NCI-H460 (cell line): Measurements from ENCODE around the gene SIPA1. TPM values are rescaled to one million over a fixed set of nuclear protein-coding genes. Genes with fewer than 3 reads are reported as not detected.

Source experiments
- DNase-seq: peaks from one replicate; pipeline ENCODE4 v3.0.0-alpha.2; 2016; ENCODE audit warnings: low read depth; ENCODE audit errors: extremely low read depth
- total RNA-seq: library from RNA; depleted of rRNA; stranded (reverse); fragments of >200 nt; shearing (Covaris generic); gene quantifications from 2 replicates; pipeline ENCODE4 v1.2.3, GENCODE V29; 2014

SIPA1 gene
- total RNA-seq, 1 experiment from 2014 or later, result 6.0 TPM

DNA sequence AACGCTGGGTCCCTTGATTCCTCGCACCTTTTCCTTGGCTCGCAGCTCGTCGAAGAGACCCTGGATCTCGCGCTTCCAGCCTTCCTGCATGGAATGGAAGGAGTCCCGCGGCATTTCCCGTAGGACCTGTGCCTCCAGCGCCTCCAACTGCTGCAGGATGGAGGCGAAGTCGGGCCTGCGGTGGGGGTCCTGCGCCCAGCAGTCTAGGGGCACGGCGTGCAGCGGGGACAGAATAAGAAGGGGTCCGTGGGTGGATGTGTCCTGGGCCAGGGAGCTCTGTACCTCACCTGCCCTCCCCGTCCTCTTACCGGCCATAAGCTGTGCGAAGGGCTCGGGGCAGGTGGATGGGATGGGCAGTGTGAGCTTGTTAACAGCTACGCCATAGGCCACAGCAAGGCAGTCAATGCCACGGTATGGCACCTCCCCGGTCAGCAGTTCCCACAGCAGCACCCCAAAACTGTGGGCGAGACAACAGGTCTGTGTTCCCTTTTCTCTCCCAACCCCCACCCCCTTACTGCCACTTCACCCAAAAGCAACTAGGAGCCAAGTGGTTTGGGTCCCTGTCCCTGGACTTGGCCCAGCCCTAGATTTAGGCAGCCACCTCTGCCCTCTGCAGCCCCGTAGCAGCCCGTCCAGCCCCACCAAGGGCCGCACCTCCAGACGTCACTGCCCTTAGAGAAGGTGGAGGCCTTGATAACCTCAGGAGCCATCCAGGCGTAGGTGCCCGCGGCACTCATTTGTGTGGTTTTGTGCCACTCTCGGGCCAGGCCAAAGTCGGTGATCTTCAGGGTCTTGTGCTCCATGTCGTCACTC, 30.1 kb upstream of the SIPA1 start:
- no peak for DNase-seq

DNA sequence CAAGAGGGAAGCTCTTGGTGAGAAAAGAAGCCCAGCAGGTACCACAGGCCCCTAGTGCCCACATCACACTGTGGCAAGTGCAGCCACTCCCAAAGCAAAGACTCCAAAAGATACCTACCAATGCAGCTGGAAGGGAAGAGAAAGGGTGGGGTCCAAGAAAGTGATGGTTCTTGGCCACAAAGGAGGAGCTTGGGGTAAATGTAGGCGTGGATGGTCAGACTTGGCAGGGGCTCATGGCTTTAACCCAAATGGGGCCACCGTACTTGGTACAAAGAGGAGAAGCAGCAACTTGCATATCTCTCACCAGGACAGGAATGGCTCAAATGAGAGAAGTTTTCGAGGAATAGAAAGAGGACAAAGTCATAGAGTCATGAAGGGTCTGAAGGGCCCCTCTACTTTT, 28.7 kb upstream of the SIPA1 start:
- no peak for DNase-seq

DNA sequence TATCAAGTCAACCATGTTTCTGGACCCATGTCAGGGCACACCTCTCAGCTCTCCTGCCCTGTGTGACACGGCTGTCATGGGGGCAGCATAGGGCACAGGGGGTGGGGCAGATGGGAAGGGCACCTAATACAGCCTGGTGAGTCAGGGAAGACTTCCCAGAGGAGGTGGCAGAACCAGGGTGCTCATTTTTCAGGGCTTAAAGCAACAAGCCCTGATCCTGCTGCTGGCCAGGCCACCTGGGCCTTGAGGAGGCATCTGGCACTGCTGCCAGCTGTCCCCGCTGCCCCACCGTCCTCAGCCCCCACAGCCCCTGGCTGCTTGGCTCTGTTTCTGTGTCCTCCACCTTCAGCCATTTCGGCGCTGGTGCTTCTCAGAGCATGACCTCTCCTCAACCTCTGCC, 28.2 kb upstream of the SIPA1 start:
- no peak for DNase-seq

DNA sequence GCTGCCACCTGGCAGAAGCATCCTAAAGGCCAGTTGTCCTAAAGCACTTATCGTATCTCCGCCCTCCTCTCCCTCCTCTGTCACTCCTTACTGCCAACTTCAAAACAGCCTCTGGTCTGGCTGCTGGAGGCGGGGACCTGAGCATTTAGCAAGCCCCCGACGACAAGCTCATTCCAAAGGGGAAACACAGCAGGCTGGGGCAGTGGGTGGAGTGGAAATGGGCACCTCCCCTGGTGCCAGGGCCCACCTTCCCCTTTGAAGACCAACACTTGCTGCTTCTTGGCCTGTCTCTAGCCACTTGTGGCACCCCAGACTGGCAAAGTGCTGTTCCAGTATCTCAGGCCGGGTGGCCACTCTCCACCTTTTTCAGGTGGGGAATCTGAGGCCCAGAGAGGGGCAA, 27.5 kb upstream of the SIPA1 start:
- no peak for DNase-seq

DNA sequence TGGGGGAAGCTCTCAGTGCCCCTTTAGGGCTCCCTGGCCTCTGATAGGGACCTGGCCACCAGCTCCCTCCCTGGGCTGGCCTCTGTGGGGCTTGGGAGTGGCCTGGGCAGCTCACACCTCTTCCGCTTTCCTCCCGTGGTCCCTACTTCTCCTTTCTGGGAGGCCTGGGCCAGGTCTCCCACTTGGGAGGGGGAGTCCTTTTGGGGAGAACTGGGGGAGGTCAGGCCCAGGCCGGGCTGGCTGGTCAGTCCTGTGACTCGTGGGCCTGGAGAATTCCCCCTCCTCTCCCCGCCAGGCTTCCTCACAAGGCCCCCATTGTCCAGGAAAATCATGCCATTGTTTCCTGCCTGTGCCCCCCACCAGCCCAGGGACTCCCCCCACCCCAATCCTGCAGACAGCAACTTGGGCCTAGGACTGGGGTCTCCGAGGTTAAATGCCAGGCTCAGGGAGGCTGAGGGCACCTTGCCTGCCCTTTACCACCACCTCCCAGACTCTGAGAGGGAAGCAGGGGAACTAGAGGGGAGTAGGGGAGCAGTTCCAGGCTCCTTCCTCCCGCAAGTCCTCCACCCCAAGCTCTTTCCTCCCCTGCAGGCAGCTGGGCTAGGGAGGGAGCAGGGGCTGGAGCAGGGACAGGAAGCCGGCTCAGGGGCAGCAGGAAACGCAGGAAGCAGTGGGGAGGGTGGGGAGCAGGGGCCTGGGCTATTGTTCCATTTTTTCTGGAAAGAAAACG, 26.7 kb upstream of the SIPA1 start:
- no peak for DNase-seq

DNA sequence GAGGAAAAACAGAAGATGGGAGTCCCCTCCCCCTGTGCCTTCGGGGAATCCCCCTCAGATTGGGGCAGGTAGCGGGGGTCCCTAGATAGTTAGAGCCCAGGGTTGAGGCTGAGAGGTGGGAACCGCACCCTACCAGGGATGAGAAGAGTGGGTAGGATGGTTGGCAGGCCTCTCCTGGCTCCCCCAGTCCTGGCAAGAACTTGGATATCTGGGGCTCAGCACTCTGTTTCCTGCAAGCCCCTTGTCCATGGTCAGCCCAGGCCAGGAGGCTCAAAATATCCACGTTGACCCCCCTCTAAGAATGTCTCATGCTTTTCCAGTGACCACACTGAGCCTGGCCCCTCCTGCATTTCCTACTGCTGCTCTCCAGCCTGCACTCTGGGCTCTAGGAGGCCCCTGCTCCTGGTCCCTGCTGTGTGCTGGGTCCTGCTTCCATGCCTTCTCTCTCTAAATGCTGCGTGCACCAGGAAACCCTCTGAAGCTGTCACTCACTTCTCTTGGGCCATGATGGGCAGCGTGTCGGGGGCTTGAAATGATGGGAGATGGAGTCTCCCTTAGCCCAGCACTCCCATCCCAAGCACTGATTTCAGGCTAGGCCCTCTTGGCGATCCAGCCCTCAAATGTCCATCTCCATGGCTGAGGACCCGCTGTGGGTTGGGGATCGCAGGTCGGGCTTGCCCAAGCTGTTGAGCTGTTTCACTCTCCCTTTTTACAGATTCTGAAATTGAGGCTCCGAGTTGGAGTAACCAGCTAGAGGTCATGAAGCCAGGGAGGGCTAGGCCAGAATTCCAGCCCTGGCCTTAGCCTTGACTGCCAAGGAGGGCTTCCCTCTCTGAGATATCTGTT, 25.9 kb upstream of the SIPA1 start:
- no peak for DNase-seq

- no peak for DNase-seq
Observed at GRCh38 chr11:65612691-65613090, 25.2 kb upstream of the SIPA1 start.

DNA sequence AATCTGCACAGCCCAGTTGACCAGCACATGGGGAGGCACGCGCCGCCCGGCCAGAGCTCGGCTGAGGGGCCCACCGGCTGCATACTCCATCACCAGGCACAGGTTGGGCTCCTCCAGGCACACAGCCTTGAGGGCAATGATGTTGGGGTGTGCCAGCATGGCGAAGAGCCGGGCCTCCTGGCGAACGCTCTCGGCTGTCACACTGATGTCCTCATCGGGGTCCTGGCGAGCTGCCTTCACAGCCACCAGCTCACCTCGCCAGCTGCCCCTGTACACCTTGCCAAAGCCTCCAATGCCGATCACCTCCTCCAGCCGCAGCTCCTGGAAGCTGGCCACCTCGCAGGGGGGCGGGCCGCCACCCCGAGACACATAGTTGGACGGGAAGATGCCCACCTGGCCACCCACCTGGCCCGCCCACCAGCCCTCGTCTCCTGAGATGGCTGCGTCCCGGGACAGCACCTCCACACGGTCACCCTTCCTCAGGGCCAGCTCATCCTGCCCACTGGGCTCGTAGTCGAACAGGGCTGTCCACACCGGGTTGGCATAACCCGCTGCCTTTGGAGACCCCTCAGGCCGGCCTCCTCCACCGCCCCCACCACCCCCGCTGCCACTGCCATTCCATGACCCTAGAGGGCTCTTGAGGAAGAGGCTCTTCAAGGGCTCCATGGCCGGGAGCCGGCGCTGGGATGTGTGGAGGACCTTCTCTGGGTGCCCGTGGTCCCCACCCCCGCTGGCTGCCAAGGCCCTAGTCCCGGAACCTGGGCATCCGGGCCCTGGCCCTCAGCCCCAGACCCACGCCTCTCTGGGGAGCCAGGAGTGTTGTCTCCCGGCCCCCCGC, 24.6 kb upstream of the SIPA1 start:
- no peak for DNase-seq

DNA sequence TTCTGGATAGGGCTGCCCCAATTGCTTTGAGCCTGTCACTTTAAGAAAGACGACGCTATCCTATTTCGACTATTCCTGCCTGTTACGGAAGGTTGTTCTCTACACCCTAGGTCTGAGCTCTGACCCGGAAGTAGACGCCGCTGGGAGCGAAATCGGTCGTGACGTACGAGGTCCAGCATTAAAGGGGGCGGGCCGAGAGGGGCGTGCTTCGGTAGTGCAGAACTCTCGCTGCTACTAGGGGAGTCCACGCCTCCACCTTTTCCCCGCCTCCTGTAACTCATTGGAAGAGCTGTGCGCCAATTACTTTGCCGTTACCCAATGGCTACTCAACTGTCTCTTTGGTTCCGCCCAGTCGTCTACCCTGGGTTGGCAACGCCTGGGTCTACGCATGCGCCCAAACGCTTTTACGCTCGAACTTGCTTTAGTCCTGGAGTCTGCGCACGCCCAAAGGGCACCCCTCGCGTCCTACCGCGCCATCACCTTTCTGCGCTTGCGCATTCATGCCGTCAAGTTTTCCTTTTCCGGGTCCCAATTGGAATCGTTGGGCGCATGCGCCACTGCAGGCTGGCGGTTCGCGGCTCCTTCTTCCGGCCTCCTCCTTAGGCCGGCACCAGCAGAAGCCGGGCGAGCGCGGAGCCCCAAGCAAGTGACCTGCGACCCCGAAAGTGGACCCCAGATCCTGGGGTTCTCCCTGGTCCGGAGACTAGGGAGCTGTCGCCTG, 22.5 kb upstream of the SIPA1 start, which contains the start of gene PCNX3:
TSS of gene PCNX3 (plus strand) at position 548 of the 721 bp plus-strand sequence. CDS start 536 bp downstream, outside the sequence.
- DNase-seq, result peak; percentile 100

- no peak for DNase-seq
Observed at GRCh38 chr11:65615950-65616574, 21.8 kb upstream of the SIPA1 start.

- DNase-seq, result no peak
Observed at GRCh38 chr11:65616575-65617001, 21.3 kb upstream of the SIPA1 start.

DNA sequence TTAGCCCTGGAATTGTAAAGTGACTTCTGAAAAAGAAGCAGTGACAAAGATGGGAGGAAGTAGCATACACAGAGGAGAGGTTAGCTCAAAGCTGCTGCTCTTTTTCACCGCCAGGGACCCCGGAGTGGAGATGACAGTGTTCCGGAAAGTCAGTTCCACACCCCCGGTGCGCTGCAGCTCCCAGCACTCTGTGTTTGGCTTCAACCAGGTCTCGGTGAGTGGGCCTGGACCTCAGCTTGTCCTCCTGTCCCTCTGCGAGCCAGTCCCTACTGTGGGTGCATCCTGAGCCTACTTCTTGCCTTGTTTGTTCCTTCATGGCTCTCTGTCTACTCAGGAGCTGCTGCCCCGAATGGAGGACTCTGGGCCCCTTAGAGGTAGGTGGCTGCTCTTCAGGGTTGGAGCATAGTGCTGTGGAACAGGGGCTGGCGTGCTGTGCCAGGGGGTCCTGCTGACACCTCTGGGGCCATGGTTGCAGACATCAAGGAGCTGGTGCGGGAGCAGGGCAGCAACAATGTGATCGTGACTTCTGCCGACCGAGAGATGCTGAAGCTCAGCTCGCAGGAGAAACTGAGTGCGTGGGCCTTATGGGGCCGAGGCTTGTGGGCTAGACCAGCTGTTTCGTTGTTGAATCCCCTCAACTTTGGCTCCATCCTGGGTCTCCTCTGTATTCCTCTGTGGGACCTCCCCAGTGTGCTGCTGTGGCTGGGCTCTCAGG, 20.6 kb upstream of the SIPA1 start:
- DNase-seq, result no peak

GRCh38 chr11:65617990-65618751, 19.7 kb upstream of the SIPA1 start:
- DNase-seq, result no peak

GRCh38 chr11:65618763-65619162, 19.1 kb upstream of the SIPA1 start:
- no peak for DNase-seq

- DNase-seq, result no peak
Observed at GRCh38 chr11:65619281-65619928, 18.5 kb upstream of the SIPA1 start.

DNA sequence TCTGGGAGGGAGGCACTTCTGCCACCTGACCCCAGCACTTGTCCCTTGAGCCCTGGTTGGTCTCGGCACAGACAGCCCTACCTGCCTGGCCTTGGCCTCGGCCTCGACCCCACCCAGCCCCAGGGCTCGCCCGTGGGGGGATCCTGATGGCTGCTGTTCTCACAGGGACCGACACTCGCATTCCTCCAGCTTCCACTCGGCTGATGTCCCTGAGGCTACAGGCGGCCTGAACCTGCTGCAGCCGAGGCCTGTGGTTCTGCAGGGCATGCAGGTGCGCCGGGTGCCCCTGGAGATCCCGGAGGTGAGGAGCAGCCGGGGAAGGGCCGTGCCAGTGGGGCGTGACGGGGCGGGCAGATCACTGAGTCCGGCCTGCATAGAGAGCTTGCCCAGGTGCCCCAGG, 17.2 kb upstream of the SIPA1 start:
- no peak for DNase-seq

GRCh38 chr11:65621460-65621859, 16.4 kb upstream of the SIPA1 start:
- DNase-seq, result no peak
